Measurements from ENCODE around the gene POP7. TPM values are rescaled to one million over a fixed set of nuclear protein-coding genes. Genes with fewer than 3 reads are reported as not detected.

POP7 gene
- polyA plus RNA-seq, 1 donor from 2014 or later = 92.1 TPM

GRCh38 chr7:100753750-100754149 is 47.8 kb downstream of the POP7 start:
- no peaks in the 10 kb centered on the region for H3K9me3 ChIP-seq (ENCODE audit: low read length)
- H3K9me2 ChIP-seq (ENCODE audit: insufficient read depth, low read length) = no peaks in the 10 kb centered on the region
- no peaks in the 10 kb centered on the region for H3F3A ChIP-seq (ENCODE audit: insufficient read depth, low read length, poor library complexity, severe bottlenecking)
- H3K27me3 ChIP-seq (ENCODE audit: insufficient read depth, low read depth, low read length) = no peaks in the 10 kb centered on the region
- no peaks in the 10 kb centered on the region for H3K79me2 ChIP-seq (replicated peaks; ENCODE audit: insufficient read depth, low read length)
- no peak overlapping the region for H3K27ac ChIP-seq (ENCODE audit: low read length)
- H3K9ac ChIP-seq (ENCODE audit: low read length) = no peak overlapping the region
- no peaks in the 10 kb centered on the region for H3K36me3 ChIP-seq (ENCODE audit: insufficient read depth, low read length)
- H3K4me2 ChIP-seq (ENCODE audit: low read length) = no peak overlapping the region
- TF ChIP-seq RAD21 (conservative IDR thresholded peaks at IDR 0.05) = no peak
- TF ChIP-seq REST (IDR thresholded peaks at IDR 0.05; ENCODE audit: borderline replicate concordance) = no peak
- TF ChIP-seq SMC3 (conservative IDR thresholded peaks at IDR 0.05; ENCODE audit: poor library complexity) = no peak
- TF ChIP-seq MXI1 (conservative IDR thresholded peaks at IDR 0.05; ENCODE audit: poor library complexity, severe bottlenecking) = no peak
- TF ChIP-seq CTCF (IDR thresholded peaks at IDR 0.05; ENCODE audit: poor library complexity, severe bottlenecking) = no peak
- TF ChIP-seq EP300 (conservative IDR thresholded peaks at IDR 0.05; ENCODE audit: poor library complexity, severe bottlenecking) = no peak
- no peak for TF ChIP-seq POLR2AphosphoS5 (IDR thresholded peaks at IDR 0.05)
- no peak for TF ChIP-seq TAF1 (IDR thresholded peaks at IDR 0.05; ENCODE audit: low read depth)
- no peak for TF ChIP-seq EZH2 (IDR thresholded peaks at IDR 0.05; ENCODE audit: borderline replicate concordance, insufficient read depth, low read length, poor library complexity, severe bottlenecking)
- H4K20me1 ChIP-seq (ENCODE audit: insufficient read depth) = no peaks in the 10 kb centered on the region
- no peak overlapping the region for H3K4me3 ChIP-seq (ENCODE audit: low read length)
- no peak overlapping the region for H2AFZ ChIP-seq (ENCODE audit: low read depth, low read length)

Other genes starting within 250 kb of the POP7 start
- not detected in 2 replicates for gene SPACDR, start 241.9 kb upstream of the POP7 start, polyA plus RNA-seq
- 2.1 and 3.7 TPM in 2 replicates for gene TSC22D4, start 226.9 kb upstream of the POP7 start, polyA plus RNA-seq
- 70.1 and 86.6 TPM in 2 replicates for gene NYAP1, start 222.2 kb upstream of the POP7 start, polyA plus RNA-seq
- gene AGFG2, start 166.9 kb upstream of the POP7 start, polyA plus RNA-seq = 3.4 and 7.5 TPM in 2 replicates
- 0.46 and 0.52 TPM in 2 replicates for gene SAP25, start 132.2 kb upstream of the POP7 start, polyA plus RNA-seq
- gene LRCH4, start 120.0 kb upstream of the POP7 start, polyA plus RNA-seq = 17.2 and 25.1 TPM in 2 replicates
- 0.52 and 1.5 TPM in 2 replicates for gene FBXO24, start 119.8 kb upstream of the POP7 start, polyA plus RNA-seq
- 0.48 and 2.0 TPM in 2 replicates for gene PCOLCE, start 103.8 kb upstream of the POP7 start, polyA plus RNA-seq
- 26.5 and 27.9 TPM in 2 replicates for gene MOSPD3, start 93.6 kb upstream of the POP7 start, polyA plus RNA-seq
- 21.0 and 23.5 TPM in 2 replicates for gene TFR2, start 64.6 kb upstream of the POP7 start, polyA plus RNA-seq
- gene ACTL6B, start 49.7 kb upstream of the POP7 start, polyA plus RNA-seq = 339 and 389 TPM in 2 replicates
- gene GNB2, start 32.4 kb upstream of the POP7 start, polyA plus RNA-seq = 279 and 284 TPM in 2 replicates
- gene GIGYF1, start 11.9 kb upstream of the POP7 start, polyA plus RNA-seq = 28.3 and 33.5 TPM in 2 replicates
- gene EPO, start 14.3 kb downstream of the POP7 start, polyA plus RNA-seq = not detected in 2 replicates
- not detected in 2 replicates for gene ZAN, start 27.5 kb downstream of the POP7 start, polyA plus RNA-seq
- gene EPHB4, start 121.4 kb downstream of the POP7 start, polyA plus RNA-seq = 0.92 and 1.4 TPM in 2 replicates
- 21.2 and 29.0 TPM in 2 replicates for gene SLC12A9, start 146.6 kb downstream of the POP7 start, polyA plus RNA-seq
- gene TRIP6, start 161.3 kb downstream of the POP7 start, polyA plus RNA-seq = 1.4 and 2.1 TPM in 2 replicates
- gene SRRT, start 169.0 kb downstream of the POP7 start, polyA plus RNA-seq = 59.9 and 65.2 TPM in 2 replicates
- 2.4 and 5.0 TPM in 2 replicates for gene UFSP1, start 183.6 kb downstream of the POP7 start, polyA plus RNA-seq
- gene ACHE, start 189.8 kb downstream of the POP7 start, polyA plus RNA-seq = 12.2 and 14.3 TPM in 2 replicates
- not detected in 2 replicates for gene MUC3A, start 243.4 kb downstream of the POP7 start, polyA plus RNA-seq